Measurements from ENCODE around the gene ERBB2. TPM values are rescaled to one million over a fixed set of nuclear protein-coding genes. Genes with fewer than 3 reads are reported as not detected.
A peak's percentile ranks its signal among the peaks of the same experiment; 100 is the strongest.
"Not testable (repeated sequence)": the region's sequence is repeated elsewhere in the genome, so short reads cannot be mapped to it uniquely, and the experiment has no call there.

The ERBB2 gene
- total RNA-seq, 1 experiment from 2014 or later = 207 TPM

DNA sequence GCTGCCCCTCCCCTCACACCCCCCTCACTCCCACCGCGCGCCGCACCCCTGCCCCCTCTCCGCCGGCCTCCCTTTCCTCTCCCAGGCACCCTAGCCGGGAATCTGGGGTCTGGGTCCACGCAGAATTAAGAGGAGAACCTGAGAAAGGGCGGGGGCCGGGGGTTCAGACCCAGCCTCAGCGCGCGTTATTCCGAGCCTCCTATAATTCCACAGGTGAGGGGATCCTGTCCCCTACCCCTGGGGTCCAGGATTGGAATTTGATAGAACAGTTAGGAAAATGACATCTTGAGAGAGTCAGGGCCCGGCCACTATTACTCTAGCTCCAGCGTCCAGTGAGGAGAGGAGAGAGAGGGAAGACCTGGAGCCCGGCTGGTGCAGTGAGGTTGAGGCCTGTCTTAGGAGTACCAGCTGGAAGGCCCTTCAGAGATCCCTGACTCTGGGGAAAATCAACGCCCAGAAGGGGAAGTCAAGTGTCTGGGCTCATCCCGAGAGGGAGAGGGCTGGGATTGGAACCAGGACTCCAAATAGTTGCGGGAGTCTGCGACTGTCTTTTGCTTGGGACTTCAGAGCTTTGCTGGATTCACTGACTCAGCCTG, 55.2 kb downstream of the ERBB2 start:
- Histone ChIP-seq H3K36me3 (replicated peaks; ENCODE audit: control insufficient read depth, insufficient read depth, low read length) (no peaks in the 10 kb centered on the region), H3K27me3 (ENCODE audit: control insufficient read depth, insufficient read depth, low read length) (peaks cover 7% of the 10 kb centered on the region), H3K4me3 (ENCODE audit: insufficient read depth, low read depth, low read length) (peak overlapping the region; percentile 81)
- peak; percentile 76 for DNase-seq

DNA sequence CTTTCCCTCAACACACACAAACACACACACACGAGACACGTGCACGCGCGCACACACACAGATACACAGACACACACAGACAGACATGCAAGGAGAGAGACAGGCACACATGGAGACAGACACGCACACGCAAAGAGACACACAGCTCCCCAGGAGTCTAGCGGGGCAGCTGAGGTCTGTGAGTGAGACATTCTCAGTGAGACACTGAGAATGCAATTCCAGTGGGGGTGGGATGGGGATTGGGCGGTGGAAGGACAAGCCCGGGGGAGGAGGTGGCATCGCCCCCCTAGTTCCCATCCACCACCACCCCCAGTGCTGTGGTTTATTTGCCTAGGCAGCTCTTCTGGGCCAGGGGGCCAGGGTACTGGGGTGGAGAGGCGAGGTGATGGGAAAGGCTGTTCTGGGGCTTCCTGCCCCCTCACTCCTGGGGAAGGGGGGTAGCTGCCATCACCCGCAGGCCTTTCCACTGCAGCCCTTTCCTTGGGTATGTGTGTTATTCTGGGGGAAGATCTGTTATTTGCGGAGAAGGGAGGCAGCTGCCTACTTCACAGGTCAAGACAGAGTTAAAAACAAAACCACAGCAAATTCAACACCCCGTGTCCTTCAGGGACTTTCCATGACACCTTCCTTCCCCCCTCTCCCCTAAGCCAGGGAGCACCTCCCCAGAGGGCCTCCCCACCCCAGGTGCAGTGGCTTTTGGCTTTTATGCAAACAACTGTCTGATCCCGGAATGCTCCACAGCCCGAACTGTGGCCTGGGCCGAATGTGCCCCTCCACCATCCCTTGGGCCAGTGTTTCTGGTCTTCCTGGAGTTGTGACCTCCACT, 55.9 kb downstream of the ERBB2 start:
- Histone ChIP-seq H3K27me3 (ENCODE audit: control insufficient read depth, insufficient read depth, low read length) (peaks cover 7% of the 10 kb centered on the region), H3K36me3 (replicated peaks; ENCODE audit: control insufficient read depth, insufficient read depth, low read length) (no peaks in the 10 kb centered on the region), H3K4me3 (ENCODE audit: insufficient read depth, low read depth, low read length) (no peak overlapping the region)
- DNase-seq = peak; percentile 57

DNA sequence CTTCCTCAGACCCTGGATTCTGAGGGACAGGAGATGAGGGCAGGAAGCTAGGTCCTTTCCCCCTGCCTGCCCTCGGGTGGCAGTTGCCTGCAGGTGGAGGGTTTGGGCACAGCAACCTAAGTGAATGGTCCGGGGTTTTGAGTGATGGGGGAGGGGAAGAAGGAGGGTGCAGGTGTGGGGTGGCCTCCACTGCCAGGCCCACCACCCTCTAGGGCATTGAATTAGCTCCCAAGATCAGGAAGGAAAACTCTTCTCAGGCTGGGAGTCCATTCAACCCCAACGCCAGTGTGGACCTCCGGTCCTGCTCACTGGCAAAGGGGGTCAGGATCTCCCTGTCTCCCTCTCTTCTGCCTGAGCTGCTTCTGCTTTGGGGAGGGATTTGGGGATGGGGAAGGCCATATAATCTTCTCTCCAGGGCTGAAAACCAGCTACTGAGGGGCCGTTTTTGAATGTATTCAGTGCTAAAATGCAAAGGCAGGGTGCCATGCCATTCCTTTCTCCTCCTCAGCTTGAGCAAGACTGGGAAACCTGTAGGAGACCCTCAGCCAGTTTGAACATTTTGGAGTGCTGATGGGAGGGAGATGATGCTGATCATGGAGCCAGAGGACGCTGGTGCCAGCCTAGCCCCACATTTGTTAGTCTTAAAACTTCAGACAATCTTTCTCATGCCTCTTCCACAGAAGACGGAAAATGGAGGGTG, 56.7 kb downstream of the ERBB2 start:
- no peak for DNase-seq
- no peaks in the 10 kb centered on the region for H3K36me3 ChIP-seq (replicated peaks; ENCODE audit: control insufficient read depth, insufficient read depth, low read length)
- H3K4me3 ChIP-seq (ENCODE audit: insufficient read depth, low read depth, low read length) = no peak overlapping the region
- H3K27me3 ChIP-seq (ENCODE audit: control insufficient read depth, insufficient read depth, low read length) = peaks cover 7% of the 10 kb centered on the region

DNA sequence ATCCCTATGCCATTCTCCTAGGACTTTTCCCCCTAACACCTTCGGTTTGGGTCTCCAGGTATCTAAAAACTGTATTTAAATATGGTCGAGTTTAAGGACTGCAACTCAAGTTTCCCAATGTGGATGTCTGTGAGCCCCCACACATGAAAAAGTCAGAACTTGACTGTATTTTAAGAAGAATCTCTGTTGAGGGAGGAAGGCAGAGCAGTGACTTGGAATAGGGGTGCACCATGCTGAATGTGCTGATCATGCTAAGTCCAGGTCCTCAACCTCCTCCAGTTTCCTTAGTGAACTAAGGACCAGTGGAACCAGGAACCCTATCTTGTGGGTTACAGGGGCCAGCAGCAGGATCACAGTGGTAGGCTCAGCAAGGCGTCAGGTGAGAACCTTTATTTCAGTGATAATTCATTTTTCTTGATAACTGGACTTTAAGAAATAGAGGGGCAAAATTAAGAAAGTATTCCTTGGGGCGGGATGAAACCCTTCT, 57.4 kb downstream of the ERBB2 start:
- DNase-seq = no peak
- no peak overlapping the region for H3K4me3 ChIP-seq (ENCODE audit: insufficient read depth, low read depth, low read length)
- H3K27me3 ChIP-seq (ENCODE audit: control insufficient read depth, insufficient read depth, low read length) = peaks cover 7% of the 10 kb centered on the region
- no peaks in the 10 kb centered on the region for H3K36me3 ChIP-seq (replicated peaks; ENCODE audit: control insufficient read depth, insufficient read depth, low read length)

DNA sequence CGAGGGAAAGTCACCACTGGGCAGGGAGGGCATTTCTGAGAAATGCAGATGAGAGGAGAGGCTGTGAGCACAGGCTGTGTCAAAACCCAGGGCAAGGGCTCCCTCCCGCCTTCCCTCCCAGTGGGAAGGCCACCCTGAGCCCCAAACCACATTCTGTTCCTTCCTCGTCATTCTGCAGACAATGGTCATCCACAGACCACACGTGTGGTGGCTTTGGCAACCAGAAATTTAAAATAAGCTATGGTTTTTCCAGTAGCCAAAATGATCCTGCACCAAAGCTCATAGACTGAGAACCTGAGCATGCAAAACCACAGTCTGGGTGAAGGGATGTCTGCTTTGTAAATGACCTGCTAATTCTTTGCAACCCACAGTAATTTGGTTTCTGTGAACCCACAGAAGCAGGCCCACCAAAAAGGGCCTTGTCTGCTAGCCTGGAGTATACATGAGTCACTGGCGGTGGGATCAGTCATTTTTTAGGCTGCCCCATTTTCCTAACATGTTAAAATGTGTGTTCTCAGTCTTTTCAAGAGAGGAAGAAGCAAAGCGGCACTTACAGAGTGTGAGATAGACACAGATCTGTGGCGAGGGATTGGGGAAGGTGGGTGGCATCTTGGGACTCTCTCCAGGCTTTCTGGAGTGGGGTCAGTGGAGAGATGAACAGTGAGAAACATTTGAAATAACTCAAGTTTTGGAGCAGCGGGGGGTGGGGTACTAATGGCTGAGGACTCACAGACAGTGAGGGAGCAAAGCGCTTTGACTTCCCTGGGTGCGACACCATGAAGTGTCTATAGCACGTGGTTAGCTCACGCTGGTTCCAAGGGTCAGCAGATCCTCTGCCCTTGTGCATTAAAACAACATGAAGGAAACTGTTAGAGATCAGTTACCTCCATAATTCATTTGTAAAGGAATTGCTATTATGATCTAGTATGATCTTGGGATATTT, 58.3 kb downstream of the ERBB2 start:
- Histone ChIP-seq H3K4me3 (ENCODE audit: insufficient read depth, low read depth, low read length) (no peak overlapping the region), H3K27me3 (ENCODE audit: control insufficient read depth, insufficient read depth, low read length) (peaks cover 5% of the 10 kb centered on the region), H3K36me3 (replicated peaks; ENCODE audit: control insufficient read depth, insufficient read depth, low read length) (no peaks in the 10 kb centered on the region)
- no peak for DNase-seq

DNA sequence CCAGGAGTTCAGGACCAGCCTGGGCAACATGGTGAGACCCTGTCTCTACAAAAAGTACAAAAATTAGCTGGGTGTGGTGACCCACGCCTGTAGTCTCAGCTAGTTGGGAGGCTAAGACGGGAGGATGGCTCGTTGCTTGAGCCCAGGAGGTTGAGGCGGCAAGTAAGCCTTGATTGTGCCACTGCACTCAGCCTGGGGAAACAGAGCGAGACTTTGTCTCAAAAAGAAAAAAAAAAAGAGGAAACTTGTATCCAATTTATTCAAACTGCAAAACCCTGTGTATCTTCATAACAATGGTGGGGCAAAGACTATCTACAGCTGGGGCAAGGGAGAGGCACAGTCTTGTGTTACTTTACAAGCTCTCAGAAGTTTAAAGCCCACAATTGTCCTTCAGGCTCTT, 59.3 kb downstream of the ERBB2 start:
- no peak for DNase-seq
- no peak overlapping the region for H3K4me3 ChIP-seq (ENCODE audit: insufficient read depth, low read depth, low read length)
- peaks cover 2% of the 10 kb centered on the region; the same call in 1 of the 2 replicates for H3K27me3 ChIP-seq (ENCODE audit: control insufficient read depth, insufficient read depth, low read length)
- H3K36me3 ChIP-seq (replicated peaks; ENCODE audit: control insufficient read depth, insufficient read depth, low read length) = no peaks in the 10 kb centered on the region

DNA sequence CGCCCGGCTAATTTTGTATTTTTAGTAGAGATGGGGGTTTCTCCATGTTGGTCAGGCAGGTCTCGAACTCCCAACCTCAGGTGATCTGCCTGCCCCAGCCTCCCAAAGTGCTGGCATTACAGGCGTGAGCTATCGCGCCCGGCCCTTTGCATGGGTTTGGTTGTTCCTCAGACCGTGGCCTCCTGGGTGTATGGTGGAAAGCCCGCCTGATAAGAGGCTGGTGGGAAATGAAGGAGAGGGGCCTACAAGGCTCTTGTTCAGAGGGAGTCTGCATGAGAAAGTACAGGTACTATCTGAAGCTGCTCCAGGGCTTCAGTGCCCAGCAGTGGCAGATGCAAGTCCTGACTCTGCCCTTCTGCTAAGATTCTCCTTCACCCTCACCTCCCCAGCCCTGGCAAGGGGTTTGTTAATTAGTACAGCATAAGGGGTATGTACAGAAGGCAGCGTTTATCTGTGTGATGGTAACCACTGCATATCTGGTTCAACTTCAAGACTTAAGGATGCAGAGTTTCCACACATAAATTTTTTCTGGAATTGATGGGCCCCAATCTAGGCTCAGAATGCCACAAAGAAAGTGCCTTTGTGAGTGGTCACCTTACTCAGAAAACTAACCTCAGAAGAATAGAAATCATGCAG, 62.1 kb downstream of the ERBB2 start:
- no peak for DNase-seq
- no peaks in the 10 kb centered on the region for H3K36me3 ChIP-seq (replicated peaks; ENCODE audit: control insufficient read depth, insufficient read depth, low read length)
- H3K4me3 ChIP-seq (ENCODE audit: insufficient read depth, low read depth, low read length) = no peak overlapping the region
- no peaks in the 10 kb centered on the region for H3K27me3 ChIP-seq (ENCODE audit: control insufficient read depth, insufficient read depth, low read length)

DNA sequence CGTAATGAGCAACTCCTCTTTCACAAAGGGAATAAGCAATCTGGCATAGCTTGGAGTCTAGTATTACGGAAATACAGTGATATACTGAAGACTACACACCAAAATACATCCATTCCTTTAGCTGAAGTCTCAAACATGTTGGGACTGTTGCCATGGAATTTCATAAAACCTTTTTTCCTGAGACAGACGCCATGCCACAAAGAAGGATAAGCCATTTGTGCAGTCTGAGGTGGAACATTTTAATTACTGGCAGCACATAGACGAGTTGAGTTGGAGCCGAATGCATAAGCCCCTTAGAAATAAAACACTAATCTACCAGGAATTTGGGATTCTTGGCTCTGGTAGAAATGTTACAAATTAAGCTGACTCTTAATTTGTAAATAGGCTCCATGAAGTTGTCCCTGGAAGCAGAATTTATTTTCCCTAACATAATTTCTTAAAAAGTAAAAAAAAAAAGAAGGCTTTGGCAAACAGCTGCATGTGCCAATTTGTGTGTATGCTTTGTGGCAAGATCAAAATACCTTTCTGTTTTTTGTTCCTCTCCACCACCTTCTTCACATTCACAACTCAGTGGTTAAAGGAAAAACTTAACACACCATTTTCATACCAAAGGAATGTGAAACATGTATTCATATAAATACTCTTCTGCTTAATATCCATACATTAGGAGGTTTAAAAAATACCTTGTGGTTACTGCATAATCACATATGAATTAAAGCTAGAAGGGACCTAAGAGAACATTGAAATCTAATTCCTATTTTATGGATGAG, 63.4 kb downstream of the ERBB2 start:
- H3K27me3 ChIP-seq (ENCODE audit: control insufficient read depth, insufficient read depth, low read length) = no peaks in the 10 kb centered on the region
- H3K36me3 ChIP-seq (replicated peaks; ENCODE audit: control insufficient read depth, insufficient read depth, low read length) = no peaks in the 10 kb centered on the region
- no peak overlapping the region for H3K4me3 ChIP-seq (ENCODE audit: insufficient read depth, low read depth, low read length)
- no peak for DNase-seq

DNA sequence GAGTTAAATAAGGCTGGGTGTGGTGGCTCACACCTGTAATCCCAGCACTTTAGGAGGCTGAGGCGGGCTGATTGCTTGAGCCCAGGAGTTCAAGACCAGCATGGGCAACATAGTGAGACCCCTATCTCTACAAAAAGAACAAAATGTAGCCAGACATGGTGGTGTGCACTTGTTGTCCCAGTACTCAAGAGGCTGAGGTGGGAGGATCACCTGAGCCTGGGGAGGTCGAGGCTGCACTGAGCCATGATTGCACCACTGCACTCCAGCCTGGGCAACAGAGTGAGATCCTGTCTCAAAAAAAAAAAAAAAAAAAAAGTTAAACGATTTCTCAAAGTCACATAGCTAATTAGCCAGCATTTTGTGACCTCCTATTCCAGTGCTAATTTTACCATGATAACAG, 64.3 kb downstream of the ERBB2 start:
- not testable (repeated sequence) for H3K27me3 ChIP-seq (ENCODE audit: control insufficient read depth, insufficient read depth, low read length); DNase-seq; H3K4me3 ChIP-seq (ENCODE audit: insufficient read depth, low read depth, low read length); H3K36me3 ChIP-seq (replicated peaks; ENCODE audit: control insufficient read depth, insufficient read depth, low read length)

DNA sequence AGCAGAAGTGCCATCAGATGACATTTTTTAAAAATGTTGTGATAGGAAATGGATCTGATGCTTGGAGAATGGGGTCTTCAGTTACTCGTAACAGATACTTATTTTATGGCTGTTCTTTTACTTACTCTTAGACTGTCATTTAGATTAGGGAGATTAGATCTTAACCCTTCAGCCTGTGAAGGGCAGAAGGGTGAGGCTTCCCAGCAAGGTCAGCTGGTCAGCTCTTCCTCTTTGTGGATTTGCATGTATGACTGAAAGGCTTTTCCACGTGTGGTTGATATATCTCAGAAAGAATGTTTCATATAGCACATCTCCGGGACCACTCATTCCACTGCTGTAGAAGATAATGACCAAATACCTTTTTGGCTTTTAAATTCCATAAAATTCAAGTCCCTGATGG, 65.3 kb downstream of the ERBB2 start:
- Histone ChIP-seq H3K4me3 (ENCODE audit: insufficient read depth, low read depth, low read length) (no peak overlapping the region), H3K27me3 (ENCODE audit: control insufficient read depth, insufficient read depth, low read length) (no peaks in the 10 kb centered on the region), H3K36me3 (replicated peaks; ENCODE audit: control insufficient read depth, insufficient read depth, low read length) (no peaks in the 10 kb centered on the region)
- DNase-seq = no peak

DNA sequence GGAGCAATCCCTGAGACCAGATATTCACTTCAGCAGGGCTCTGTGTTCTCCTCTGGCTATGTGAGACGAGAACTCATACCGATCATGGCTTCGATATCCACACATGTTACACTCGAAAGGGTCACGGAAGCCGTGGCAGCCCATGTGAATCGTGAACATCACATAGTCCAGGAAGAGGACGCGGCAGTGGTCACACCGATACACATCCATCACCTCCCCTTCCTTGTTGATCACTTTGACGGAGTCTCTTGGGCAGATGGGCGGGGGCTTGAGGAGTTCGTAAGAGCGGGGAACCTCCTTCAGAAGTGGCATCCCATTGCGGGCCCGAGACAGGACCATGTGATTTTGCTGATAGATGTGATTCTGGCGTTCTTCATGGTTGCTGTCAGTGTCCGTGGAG, 65.9 kb downstream of the ERBB2 start:
- H3K4me3 ChIP-seq (ENCODE audit: insufficient read depth, low read depth, low read length) = no peak overlapping the region
- H3K36me3 ChIP-seq (replicated peaks; ENCODE audit: control insufficient read depth, insufficient read depth, low read length) = no peaks in the 10 kb centered on the region

DNA sequence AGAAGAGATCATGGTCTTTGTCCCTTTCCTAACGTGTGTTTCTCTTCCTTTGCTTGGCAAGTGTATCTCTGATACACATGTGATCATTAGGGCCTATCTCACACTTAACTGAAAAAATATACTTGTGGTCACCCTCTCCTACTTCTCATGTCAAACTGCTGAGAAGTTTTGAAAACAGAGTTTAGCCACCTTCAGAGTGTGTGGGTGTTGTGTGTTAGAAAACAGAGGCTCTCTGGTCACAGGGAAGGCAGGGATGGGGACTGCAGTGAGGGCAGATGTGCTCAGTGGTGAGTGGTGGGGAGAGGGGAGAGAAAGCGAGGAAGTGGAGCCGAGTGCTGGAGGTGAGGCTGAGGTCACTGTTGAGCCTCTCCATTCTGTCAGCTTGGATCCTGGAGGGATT, 67.3 kb downstream of the ERBB2 start:
- DNase-seq = no peak
- no peaks in the 10 kb centered on the region for H3K27me3 ChIP-seq (ENCODE audit: control insufficient read depth, insufficient read depth, low read length)
- H3K36me3 ChIP-seq (replicated peaks; ENCODE audit: control insufficient read depth, insufficient read depth, low read length) = no peaks in the 10 kb centered on the region
- no peak overlapping the region for H3K4me3 ChIP-seq (ENCODE audit: insufficient read depth, low read depth, low read length)

More for the DNA sequence above, 65.9 kb downstream of the ERBB2 start:
- H3K27me3 ChIP-seq (ENCODE audit: control insufficient read depth, insufficient read depth, low read length) = no peaks in the 10 kb centered on the region
- DNase-seq = no peak

DNA sequence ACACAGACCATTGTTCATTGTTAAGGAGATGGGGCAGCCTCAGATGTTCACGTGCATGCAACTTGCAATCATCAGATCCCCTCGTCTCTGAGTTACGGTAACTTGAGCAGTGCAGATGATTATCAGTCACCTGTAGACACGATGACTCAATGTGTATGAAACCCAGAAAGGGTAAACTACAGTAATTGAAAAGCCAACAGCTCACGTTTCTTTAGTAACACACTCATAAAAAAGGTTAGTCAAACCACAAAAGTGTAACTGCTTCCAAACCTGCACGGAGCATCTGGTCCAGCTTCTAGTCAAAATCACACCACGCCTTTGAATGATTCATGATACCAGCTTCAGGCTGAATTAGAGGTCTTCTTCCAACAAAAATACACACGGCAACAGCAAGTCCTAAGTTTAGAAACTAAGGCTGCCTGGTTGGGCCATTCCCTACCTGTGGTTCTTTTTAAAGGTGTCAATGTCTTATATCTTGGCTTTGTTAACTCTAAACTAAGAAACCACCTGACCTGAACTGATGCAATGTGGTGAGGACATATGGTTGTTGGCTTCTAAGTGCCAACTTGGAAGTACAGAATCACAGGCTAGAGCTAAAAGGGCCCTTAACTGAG, 70.2 kb downstream of the ERBB2 start:
- Histone ChIP-seq H3K36me3 (replicated peaks; ENCODE audit: control insufficient read depth, insufficient read depth, low read length) (no peaks in the 10 kb centered on the region), H3K4me3 (ENCODE audit: insufficient read depth, low read depth, low read length) (no peak overlapping the region), H3K27me3 (ENCODE audit: control insufficient read depth, insufficient read depth, low read length) (no peaks in the 10 kb centered on the region)
- DNase-seq = no peak

All from H7 (cell line).